Activated CD4-positive, alpha-beta T cell treated with anti-CD3 and anti-CD28 coated beads for 1 hour (primary cell): ENCODE results near the gene OSBPL10.

Source experiments
- DNase-seq: peaks from one replicate; pipeline ENCODE4 v3.0.0-alpha.2; 2020

Gene OSBPL10

DNA sequence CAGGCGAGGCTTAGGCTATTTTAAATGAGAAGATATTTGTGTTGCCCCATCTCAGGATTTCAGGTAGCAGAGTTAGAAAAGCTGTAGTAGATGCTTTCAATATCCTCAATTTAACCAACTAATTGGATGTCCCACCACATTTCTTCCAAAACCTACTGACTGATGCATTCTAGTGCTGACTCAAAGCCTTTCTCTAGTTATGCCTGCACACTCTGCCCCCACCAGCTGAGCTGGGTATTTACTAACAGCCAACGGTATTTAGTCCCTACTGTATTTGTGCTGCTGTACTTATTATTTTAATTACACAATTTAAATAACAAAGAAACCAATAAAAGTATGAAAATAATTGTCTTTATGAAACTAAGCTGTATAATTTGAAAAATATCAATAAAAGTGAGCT is 139.5 kb downstream of the OSBPL10 start:
- DNase-seq = no peak

DNA sequence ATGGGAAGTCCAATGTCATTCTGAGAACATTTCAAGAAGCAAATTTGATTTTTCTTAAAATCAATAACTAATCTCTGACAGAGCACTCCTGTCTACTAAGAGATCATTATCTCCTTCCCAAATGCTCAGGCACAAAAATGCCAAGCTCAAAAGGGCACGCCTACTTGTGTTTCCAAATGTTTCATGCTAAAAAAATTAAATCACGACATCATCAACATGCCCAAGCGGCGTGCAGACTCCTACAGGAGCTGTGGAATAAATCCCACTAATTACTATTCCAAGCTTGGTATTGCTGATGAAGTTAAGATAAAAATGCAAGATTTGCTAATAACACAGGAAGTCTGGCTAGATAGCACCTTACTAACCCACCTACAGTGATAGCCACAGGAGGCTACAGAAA is 140.8 kb downstream of the OSBPL10 start:
- no peak for DNase-seq

DNA sequence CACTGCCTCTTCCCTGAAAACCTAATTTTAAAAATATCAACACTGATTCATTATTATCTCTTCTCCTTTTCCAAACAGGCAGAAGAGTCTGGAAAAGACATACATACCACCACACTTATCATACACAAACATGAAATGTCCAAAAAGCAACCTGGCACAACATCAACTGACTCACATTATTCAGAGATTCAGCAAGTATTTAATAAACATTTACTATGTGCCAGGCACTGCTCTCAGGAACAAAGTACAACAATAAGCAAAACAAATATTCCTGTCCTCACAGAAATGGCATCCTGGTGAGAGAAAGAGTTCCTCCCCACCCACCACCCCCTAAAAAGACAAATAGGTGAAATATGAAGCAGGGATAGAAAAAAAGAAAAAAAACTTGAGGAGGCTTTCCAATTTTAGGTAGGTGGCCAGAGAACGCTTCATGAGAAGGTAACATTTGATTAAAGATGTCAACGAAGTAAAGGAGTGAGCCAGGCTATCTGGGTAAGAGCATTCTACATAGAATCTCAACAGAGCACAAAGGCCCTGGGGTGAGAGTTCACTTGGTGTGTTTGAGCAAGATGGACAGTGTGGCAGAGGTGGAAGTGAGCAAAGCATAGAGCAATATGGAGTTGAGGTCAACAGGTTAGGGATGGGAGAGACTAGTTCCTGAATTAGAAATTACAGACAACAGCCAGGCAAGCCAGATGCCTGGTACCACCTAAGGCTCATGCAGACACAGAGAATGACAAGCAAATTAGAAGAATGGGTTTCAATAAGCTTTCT is 141.7 kb downstream of the OSBPL10 start:
- no peak for DNase-seq

DNA sequence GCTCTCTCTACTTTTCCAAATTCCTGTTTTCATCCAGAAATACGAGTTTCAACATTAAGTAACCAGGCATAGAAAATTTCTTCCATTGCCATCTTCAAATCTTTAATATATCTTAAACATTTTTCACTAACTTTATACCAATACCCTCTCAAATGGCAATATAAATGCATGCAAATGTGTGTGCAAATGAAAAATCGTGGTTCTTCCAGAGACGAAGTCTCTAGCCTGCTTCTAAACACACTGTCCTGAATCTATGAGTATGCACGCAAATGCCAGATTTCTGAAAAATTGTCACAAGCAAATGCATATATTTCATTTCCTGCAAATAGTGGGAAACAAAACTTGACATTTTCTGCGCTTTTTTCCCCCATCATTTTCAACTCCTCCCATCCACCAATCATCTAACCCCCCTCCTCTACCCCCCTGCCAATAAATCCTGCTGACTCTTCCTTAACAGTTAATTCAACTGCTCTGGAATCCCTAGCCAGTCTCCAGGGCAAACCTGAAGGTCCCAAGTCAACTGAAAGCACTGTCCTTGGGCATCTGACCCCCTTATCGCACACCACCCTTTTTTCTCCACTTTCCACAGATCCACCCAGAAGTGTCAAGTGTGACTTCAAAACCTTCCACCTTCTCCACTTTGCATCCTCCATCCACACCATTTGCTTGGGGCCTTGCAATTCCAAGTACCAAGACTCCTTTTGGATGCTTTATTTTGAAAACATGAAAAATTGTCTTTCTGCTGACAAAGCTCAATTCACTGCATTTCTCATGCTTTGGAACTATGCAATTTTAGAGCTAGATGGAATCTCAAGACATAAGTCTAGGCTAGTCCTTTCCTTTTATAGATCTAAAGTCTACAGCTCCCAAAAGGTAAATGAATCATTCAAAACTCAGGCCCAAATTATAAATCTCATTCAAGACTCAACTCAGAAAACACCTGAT is 144.7 kb downstream of the OSBPL10 start:
- no peak for DNase-seq

DNA sequence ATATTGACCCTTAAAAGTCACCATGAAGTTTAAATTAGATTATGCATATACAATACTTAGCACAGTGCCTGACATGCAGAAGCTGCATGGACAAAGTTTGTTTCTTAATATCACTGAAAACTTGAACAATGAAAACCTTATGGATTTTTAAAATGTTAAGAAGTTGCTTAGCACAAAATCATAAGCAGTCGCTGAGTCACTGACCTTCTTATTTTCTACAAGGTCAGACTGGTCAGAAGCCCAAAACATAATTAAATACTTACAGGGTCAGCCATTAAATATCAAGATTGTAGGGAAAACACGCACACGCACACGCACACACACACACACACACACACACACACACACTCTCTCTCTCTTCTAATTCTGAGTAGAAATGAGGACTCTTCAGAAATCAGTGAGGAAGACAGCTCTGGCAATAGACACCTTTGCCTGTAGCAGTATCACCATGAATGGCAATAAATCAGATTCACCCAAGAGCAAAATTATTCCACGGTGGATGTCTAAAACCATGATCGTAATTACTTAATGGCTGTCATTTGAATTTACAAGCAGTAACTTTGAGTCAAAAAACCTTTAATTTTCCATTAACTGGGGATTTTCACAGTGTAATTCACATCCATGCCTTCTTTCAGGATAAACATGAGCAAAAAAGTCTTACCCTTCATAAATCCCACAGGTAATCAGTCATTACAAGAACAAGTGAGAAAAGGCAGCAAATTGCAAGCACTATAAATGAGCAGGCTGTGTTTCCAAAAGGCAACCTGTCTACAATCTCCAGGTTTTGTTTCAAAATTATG is 147.5 kb downstream of the OSBPL10 start:
- DNase-seq = no peak

DNA sequence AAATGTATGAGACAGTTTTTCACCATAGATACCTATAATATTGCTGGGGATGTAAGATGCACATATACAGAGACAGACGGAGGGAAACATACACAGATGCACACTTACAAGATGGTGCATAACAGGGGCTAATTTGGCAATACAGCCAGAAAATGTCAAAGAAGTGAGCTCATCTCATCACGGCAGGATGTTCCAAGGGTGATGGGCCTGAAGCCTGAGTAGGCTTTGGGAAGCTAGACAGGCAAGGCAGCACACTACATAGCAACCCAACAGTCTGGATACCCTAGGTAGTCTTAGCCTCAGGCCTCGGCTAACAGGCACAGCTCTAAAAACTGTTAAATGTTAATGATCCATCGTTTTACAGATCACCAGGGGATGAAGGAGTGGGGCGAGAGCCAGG is 148.5 kb downstream of the OSBPL10 start:
- DNase-seq = no peak

DNA sequence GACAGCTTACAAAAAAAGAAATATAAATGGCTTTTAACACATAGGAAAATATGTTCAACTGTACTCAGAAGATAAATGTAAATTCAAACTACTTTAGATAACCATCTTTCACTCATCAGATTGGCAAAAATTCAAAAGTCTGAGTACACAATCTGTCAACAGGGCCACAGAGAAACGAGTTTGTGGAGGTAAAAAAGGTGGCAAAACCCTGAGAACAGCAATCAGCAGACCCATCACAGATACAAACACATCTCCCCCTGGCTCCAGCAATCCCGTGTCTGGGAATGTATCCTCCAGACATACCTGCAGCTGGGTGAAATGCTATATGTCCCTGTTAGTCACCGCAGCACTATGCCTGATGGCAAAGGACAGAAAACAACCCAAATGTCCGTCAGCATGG is 149.5 kb downstream of the OSBPL10 start:
- DNase-seq = no peak

DNA sequence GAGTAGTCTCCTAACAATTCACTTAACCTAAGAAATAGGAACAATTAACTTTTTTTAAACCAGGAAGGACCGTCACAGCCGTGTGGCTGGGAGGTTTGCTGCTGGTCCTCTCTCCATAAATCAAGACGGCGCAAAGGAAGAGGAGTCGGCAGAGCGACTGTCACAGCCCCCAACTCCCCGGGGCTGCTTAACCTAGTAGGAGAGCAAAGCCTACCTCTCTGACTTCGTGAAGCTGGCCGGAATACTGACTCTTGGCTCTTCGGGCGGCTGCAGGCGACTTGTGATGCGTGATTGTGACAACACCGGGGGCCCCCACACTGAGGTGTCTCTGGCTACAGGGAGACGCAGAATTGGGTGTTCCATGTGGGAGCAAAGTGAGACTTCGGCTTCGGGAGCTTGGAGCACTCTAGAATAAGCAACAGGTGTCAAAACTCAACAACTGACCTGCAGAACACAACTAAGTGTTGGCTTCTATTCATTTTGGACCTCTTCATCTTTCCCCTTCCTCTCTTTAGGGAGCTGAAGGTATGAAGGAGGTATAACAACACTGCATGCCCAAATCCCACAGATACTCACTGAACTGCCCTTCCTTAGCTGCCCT is 151.1 kb downstream of the OSBPL10 start:
- no peak for DNase-seq

DNA sequence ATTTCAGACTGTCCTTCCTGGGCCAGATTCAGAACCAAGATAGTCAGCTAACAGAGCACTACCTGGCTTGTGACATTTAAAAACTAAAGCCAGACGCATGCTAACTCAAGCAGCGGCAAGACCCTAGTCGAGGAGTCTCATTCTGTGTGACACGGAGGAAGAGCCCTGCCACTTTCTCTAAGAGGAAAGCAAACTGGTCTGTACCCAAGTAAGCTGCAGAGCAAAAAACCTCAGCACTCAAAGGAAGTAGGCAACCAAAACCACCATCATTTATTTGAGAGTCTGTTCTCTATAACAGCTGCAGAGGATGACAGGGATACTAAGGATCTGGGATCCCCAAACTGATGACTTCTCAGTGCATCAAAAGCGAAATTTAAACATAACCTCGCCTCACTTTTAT is 152.1 kb downstream of the OSBPL10 start:
- DNase-seq = no peak

DNA sequence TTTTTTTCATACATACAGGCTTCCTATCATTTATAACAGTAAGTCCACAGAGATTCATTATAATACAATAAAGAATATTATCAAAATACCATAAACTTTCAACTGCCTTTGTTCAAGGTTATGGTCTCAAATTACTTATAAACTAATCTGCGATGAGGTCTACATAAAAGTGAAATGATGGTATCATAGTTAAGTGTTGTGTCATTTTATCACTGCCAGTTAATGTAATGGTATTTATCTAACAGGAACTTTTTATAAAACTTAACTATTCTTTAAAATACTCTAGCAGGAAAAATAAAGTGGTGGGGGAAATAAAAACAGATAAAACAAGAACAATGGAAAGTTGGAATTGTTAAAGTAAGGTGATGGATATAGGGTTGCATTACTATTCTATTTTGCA is 153.1 kb downstream of the OSBPL10 start:
- DNase-seq = no peak

DNA sequence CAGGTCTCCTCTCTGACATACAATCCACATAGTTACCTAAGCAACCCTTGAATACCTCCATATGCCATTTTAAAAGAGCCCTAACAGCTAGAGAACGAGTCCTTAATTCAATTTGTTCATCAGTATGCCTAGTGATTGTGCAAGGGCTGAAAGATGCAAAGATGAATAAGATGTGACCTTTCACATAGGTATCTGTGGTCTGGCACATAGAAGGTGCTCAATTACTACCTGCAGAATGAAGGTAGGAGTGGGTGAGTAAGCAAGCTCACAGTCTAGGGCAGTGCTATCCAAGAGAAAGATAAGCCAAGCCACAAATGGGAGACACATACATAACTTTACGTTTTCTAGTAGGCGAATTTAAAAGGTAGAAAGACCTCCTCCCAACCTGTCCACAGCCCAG is 157.9 kb downstream of the OSBPL10 start:
- no peak for DNase-seq

DNA sequence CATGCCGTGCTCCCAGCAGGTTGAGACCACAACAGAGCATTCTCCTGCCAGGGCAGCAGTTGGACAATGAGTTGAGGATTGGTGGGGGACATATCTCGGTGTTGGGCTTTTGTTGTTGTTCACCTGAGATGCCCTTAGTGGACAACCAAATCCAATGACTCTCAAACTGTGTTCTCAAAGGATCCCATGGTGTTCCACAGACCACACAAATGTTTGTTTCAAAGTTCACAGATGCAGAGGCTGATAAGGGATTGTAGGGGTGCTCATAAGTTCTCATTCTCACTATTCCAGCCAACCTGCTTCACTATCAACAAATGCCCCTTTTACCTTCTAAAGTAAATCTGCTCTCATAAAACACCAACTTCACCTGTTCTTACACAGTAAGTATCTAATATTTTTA is 159.9 kb downstream of the OSBPL10 start:
- no peak for DNase-seq

DNA sequence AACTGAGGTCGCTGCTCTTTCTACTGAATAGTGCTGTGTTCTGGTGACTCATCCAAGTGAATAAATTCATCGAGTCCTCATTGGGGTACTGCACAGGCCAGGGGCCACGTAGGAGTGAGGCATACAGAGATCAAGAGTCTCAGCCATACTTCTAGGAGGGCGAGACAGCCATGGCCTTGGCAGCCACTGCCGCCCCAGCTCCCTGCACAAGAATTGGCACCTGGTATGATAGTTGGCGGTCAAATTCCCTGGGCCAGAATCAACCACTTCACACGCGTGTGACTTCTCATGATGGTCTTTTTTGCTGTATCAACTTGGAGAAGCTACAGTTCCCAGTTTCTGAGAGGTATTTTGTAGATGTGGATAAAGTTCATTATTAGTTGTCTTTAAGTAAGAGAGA is 161.6 kb downstream of the OSBPL10 start:
- DNase-seq = no peak

DNA sequence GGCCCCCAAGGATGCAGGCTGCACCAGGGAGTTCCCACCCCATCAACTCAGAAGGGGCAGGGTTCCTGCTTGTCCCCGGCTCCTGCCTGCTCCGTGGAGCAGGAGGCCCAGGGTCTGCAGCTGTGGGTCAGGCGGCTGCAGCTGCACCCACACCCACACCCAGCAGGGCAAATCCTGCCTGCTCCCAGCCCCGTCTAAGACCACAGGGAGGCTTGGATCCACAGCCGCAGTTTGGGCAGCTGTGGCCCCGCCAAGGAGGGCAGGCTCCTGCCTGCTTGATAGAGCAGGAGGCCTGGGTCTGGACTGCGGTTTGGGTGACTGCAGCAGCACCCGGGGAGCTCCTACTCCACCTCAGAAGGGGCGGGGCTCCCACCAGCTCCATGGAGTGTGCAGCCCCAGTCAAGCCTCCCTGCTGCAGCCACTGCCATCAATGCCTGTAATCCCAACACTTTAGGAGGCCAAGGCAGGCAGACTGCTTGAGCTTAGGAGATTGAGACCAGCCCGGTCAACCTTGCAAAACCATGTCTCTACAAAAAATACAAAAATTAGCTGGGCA is 163.6 kb downstream of the OSBPL10 start:
- no peak for DNase-seq

DNA sequence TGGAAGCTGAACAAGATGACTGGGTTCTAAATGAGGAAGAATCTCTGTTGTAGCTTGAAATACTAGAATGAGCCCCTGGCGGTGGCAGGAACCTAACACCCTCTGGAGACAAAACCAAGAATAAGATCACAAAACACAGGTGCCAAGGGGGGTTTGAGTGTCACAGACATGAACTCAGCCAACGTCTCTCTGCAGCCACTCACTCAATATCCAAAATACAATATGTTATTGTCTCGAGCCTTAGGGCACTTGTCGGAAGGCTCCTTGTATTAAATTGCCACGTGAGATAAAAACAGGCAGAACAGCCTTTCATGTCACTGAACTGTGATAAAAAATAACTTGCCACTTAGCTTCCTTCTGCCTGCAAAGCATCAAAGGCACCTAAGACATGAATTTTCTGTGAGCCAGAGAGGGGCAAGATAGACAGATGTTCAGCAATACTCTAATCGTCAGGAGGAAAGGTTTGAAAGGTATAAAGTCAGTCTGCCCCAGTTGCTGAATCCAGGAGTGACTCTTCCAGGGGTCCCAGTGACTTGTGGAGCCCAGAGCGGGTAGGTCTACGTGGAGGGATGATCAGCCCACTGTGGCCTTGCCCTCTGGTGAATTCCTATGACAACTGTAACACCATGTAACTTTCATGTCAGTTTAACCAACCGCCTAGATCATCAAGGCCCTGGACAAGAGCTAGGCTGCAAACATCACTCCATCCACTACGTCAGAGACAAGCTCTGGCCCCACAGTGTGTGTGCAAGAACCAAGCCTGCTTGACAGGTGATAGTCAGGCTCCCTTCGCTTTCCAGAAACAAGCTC is 165.2 kb downstream of the OSBPL10 start:
- no peak for DNase-seq

DNA sequence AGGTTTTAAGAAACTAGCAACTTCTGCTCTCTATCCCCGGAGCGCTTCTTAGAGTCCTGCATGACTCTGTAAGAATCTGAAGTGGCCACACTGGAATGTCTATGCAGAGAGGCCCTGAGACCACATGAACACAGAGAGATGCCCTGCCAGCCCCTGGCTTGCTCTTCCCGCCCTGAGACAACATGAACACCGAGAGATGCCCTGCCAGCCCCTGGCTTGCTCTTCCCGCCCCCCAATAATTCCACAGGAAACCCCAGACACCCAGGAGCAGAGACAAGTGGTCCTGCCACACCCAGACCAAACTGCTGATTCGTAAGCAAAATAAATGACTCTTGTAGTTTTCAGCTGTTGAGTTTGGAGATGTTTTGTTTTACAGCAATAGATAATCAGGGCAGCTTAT is 166.1 kb downstream of the OSBPL10 start:
- no peak for DNase-seq

DNA sequence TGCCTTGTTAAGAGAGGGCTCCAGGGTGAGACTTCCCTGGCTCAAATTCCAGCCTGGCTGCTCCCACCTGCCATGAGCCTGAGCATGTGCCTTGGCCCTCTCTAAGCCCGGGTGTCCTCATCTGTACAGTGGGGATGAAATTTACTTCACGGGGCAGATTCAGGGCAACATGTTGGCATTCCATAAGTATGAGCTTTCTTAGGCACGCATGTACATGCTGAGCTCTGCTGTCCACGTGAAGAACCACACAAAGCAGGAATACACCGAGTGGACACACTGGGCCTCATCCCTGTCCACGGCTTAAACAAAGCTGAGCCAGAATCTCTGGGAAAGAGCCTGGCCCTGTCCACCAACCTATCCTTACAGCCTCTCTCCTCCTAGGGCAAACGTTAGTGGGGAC is 167.4 kb downstream of the OSBPL10 start:
- no peak for DNase-seq

DNA sequence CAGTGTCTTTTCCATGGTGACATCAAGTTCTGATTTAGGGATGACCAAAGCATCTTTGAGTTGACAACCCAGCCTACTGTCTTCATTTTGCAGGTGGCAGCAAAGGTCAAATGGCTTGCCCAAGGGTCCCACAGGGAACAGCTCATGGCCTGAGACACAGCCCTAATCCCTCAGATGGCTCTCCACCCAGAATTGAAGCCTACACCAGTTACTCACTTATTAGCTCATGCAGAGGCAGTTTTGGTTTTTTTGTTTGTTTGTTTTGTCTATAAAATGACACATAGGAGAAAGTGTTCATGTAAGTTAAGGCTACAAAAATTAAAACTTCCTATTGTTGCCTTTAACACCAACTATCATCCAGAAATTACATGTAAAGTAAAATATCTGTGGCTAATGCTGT is 167.9 kb downstream of the OSBPL10 start:
- no peak for DNase-seq

DNA sequence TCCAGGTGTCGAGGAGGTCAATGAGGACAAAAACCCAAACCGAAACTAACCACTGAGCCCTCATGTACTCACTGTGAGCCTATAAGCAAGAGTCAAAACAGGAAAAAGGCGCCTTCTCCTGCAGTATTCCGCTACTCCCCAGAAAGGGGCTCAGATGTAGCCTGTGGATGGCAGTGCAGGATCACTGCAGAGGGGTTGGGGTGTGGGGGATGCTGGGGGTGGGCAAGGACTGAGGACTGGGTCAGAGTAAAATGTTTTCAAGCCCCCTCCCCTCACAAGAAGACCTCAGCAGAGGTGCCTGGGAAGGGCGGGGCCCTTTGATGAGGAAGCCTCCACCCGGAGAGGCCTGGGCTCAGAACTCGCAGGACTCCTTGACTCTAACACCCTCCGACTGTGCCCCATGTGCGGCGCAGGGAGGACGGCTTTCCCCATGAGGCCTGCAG is 170.1 kb downstream of the OSBPL10 start:
- DNase-seq = no peak

DNA sequence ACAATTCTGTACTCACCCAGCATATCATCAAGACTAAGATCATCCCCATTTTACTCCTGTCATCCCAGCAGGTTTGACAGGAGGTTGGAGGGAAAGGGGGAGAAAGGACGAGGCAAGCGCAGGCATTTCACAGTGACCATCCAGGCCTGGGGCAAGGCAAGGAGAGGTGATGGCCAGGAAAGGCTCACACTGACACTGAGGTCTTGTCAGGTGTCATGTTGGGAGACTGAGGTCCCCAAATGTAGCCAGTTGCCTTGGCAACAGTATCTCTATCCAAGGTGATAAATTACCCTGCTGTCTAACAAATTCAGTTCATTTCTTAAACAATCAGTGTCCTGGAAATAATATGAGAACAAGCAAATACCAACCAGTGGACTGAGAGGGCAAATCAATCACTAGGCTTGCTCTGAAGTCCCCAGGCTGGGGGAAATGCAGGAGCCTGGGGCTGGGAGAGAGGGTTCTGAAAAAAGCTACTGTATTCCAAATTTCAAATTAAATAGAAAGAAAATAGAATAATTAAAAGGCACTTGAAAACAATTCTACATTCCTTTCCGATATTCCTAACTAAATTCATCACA is 172.8 kb downstream of the OSBPL10 start:
- DNase-seq = no peak
